C1 segment of cervical spinal cord (tissue), 14 donors: Measurements from ENCODE around the gene ARHGEF1.
"Not testable (repeated sequence)": the region's sequence is repeated elsewhere in the genome, so short reads cannot be mapped to it uniquely, and the experiment has no call there.

Source experiments
- DNase-seq, 14 donors: peaks; one replicate each; lab custom pipeline; 2025; lab: John Stamatoyannopoulos, UW

Gene ARHGEF1

GRCh38 chr19:41930926-41931592 is 48.1 kb downstream of the ARHGEF1 start:
- DNase-seq, result no peak

- no peak for DNase-seq
Observed at GRCh38 chr19:41932259-41932719, 49.3 kb downstream of the ARHGEF1 start.

GRCh38 chr19:41932720-41933332 is 49.8 kb downstream of the ARHGEF1 start:
- DNase-seq, result no peak

- no peak for DNase-seq
Observed at GRCh38 chr19:41933693-41934426, 50.9 kb downstream of the ARHGEF1 start.

GRCh38 chr19:41934849-41935374 is 51.9 kb downstream of the ARHGEF1 start:
- DNase-seq, result peak in 11 of 14 donors; percentile 5 to 60 (median 33)

- DNase-seq, result no peak
Observed at GRCh38 chr19:41935760-41936415, 52.9 kb downstream of the ARHGEF1 start.

GRCh38 chr19:41936416-41936850 is 53.4 kb downstream of the ARHGEF1 start:
- DNase-seq, result no peak

GRCh38 chr19:41936961-41937360 is 54.0 kb downstream of the ARHGEF1 start:
- no peak for DNase-seq

GRCh38 chr19:41937525-41938468 is 54.8 kb downstream of the ARHGEF1 start:
- DNase-seq, result no peak

GRCh38 chr19:41939209-41939608 is 56.2 kb downstream of the ARHGEF1 start:
- not testable (repeated sequence) for DNase-seq

GRCh38 chr19:41939861-41940730 is 57.1 kb downstream of the ARHGEF1 start:
- DNase-seq, result no peak

- no peak for DNase-seq
Observed at GRCh38 chr19:41940731-41941409, 57.9 kb downstream of the ARHGEF1 start.

GRCh38 chr19:41941410-41942202 is 58.6 kb downstream of the ARHGEF1 start:
- DNase-seq, result no peak

GRCh38 chr19:41944336-41944735 is 61.4 kb downstream of the ARHGEF1 start:
- no peak for DNase-seq

GRCh38 chr19:41945135-41945766 is 62.3 kb downstream of the ARHGEF1 start:
- DNase-seq, result no peak

GRCh38 chr19:41947091-41947490 is 64.1 kb downstream of the ARHGEF1 start:
- DNase-seq, result no peak

GRCh38 chr19:41951686-41952172 is 68.7 kb downstream of the ARHGEF1 start:
- peak in 11 of 14 donors; percentile 9 to 72 (median 42) for DNase-seq
